Progenitor cell of endocrine pancreas (in vitro differentiated cells): ENCODE measurements around the gene TM9SF4. TPM values are rescaled to one million over a fixed set of nuclear protein-coding genes. Genes with fewer than 3 reads are reported as not detected.

Source experiments
- DNase-seq: peaks from one replicate; pipeline ENCODE4 v3.0.0; 2021; ENCODE audit warnings: low spot score; ENCODE audit not compliant: unreplicated experiment
- H3K27ac Mint-ChIP-seq: 2 replicates; pipeline ENCODE4 v1.8.0; 2021; ENCODE audit warnings: mild to moderate bottlenecking, moderate library complexity, mixed read lengths
- H3K27me3 Mint-ChIP-seq: 2 replicates; pipeline ENCODE4 v1.8.0; 2021; ENCODE audit warnings: mixed read lengths
- H3K36me3 Mint-ChIP-seq: 2 replicates; pipeline ENCODE4 v1.8.0; 2022; ENCODE audit warnings: mixed read lengths; ENCODE audit not compliant: insufficient read depth
- H3K4me1 Mint-ChIP-seq: 2 replicates; pipeline ENCODE4 v1.8.0; 2021; ENCODE audit warnings: low read depth, mixed read lengths
- H3K4me3 Mint-ChIP-seq: 2 replicates; pipeline ENCODE4 v1.8.0; 2021; ENCODE audit warnings: low read depth, mild to moderate bottlenecking, moderate library complexity, mixed read lengths
- H3K9me3 Mint-ChIP-seq: 2 replicates; pipeline ENCODE4 v1.8.0; 2021; ENCODE audit warnings: low read depth, mixed read lengths
- total RNA-seq: library from RNA; stranded (reverse); gene quantifications from 2 replicates; pipeline ENCODE4 v1.2.1, GENCODE V29; 2021
- TF ChIP-seq, protein P1 (sequence below): fragments of 200-600 bp; sonication (generic); IDR thresholded peaks from one replicate; pipeline ENCODE4 v1.5.0; 2021; ENCODE audit warnings: antibody characterized with exemption, mild to moderate bottlenecking; ENCODE audit not compliant: unreplicated experiment

TM9SF4 gene
- total RNA-seq, 1 donor from 2014 or later: 92.9 TPM

DNA sequence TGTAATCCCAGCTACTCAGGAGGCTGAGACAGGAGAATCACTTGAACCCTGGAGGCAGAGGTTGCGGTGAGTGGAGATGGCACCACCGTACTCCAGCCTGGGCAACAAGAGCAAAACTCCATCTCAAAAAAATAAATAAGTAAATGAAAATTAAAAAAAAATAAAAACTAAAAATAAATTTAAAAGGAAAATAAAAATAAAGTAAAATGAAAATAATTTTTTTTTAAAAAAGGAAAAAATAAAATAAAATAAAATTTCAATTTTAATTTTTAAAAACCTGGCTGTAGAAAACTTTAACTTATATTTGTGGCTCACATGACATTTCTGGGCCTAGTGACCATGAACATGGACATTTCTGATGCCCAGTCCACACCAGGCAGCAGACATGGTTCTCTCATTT is 41.3 kb upstream of the TM9SF4 start:
- no peak overlapping the region for H3K27ac Mint-ChIP-seq
- H3K27me3 Mint-ChIP-seq: peaks cover 24% of the 10 kb centered on the region
- TF ChIP-seq, protein P1, sequence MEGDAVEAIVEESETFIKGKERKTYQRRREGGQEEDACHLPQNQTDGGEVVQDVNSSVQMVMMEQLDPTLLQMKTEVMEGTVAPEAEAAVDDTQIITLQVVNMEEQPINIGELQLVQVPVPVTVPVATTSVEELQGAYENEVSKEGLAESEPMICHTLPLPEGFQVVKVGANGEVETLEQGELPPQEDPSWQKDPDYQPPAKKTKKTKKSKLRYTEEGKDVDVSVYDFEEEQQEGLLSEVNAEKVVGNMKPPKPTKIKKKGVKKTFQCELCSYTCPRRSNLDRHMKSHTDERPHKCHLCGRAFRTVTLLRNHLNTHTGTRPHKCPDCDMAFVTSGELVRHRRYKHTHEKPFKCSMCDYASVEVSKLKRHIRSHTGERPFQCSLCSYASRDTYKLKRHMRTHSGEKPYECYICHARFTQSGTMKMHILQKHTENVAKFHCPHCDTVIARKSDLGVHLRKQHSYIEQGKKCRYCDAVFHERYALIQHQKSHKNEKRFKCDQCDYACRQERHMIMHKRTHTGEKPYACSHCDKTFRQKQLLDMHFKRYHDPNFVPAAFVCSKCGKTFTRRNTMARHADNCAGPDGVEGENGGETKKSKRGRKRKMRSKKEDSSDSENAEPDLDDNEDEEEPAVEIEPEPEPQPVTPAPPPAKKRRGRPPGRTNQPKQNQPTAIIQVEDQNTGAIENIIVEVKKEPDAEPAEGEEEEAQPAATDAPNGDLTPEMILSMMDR: no peak

DNA sequence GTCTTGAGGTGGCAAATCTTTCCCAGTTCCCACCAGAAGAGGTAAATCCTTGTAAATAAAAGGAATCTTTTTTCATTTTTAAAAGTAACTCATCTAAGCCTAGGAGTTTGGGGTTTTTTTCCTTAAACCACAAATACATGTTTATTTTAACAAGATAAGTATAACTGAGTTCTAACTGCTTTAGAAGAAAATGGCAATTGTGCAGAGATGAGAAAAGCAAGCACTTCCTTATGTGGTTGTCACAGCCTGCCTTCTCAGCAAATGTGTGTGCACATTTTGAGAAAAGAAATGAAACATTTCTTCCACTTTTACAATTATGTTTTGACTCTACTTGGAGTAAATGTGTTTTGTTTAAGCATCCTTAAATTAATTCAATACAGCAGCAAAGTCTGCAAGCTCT is 39.8 kb upstream of the TM9SF4 start:
- Mint-ChIP-seq H3K36me3 (no peaks in the 10 kb centered on the region), H3K9me3 (no peaks in the 10 kb centered on the region), H3K27me3 (peaks cover 32% of the 10 kb centered on the region), H3K27ac (no peak overlapping the region), H3K4me1 (no peaks in the 10 kb centered on the region), H3K4me3 (no peak overlapping the region)
- TF ChIP-seq, protein P1: no peak
- no peak for DNase-seq

More for the DNA sequence above, 41.3 kb upstream of the TM9SF4 start:
- no peak for DNase-seq
- no peaks in the 10 kb centered on the region for H3K36me3 Mint-ChIP-seq
- no peak overlapping the region for H3K4me3 Mint-ChIP-seq
- H3K9me3 Mint-ChIP-seq: no peaks in the 10 kb centered on the region
- H3K4me1 Mint-ChIP-seq: no peaks in the 10 kb centered on the region

DNA sequence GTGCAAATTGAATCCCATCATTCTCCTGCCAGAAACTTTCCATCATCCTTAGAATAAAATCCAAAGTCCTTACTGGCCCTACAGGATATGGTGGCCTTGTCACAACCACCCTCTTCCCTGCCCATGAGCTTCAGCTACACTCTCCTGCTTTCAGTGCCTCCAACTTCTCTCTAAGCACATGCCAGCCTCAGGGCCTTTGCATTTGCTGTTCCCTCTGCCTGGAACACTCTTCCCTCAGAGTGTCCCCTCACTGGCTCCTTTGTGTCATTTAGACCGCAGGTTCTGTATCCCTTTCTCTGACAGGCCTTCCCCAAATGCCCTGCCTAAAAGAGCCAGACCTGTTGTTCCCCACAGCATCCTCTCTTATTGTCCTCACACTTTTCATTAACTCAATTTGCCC is 39.2 kb upstream of the TM9SF4 start:
- peaks cover 37% of the 10 kb centered on the region for H3K27me3 Mint-ChIP-seq
- no peak for DNase-seq
- no peak overlapping the region for H3K4me3 Mint-ChIP-seq
- H3K27ac Mint-ChIP-seq: no peak overlapping the region
- H3K9me3 Mint-ChIP-seq: no peaks in the 10 kb centered on the region
- TF ChIP-seq, protein P1: no peak
- H3K36me3 Mint-ChIP-seq: no peaks in the 10 kb centered on the region
- H3K4me1 Mint-ChIP-seq: no peaks in the 10 kb centered on the region

DNA sequence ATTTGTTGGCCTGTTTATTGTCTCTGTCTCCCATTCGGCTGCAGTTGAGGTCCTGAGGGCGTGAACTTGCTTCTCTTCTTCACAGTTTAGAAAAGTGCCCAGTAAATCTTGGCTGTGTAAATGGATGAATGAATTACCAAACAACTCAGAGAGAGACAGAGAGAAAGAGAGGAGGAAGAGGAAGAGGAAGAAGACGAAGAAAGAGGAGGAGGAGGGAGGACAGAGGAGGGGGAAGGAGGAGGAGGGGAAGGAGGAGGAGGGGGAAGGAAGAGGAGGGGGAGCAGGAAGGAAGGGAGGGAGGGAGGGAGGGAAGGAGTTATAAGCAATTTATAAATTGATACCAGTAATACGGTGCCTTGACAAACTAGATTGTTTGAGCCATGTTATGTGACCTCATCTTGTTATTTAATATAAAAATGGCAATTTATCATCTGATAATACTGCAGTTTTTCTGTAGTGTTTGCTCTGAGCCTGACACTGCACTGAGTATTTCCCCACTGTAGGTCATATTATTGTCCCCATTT is 38.8 kb upstream of the TM9SF4 start:
- H3K4me3 Mint-ChIP-seq: no peak overlapping the region

DNA sequence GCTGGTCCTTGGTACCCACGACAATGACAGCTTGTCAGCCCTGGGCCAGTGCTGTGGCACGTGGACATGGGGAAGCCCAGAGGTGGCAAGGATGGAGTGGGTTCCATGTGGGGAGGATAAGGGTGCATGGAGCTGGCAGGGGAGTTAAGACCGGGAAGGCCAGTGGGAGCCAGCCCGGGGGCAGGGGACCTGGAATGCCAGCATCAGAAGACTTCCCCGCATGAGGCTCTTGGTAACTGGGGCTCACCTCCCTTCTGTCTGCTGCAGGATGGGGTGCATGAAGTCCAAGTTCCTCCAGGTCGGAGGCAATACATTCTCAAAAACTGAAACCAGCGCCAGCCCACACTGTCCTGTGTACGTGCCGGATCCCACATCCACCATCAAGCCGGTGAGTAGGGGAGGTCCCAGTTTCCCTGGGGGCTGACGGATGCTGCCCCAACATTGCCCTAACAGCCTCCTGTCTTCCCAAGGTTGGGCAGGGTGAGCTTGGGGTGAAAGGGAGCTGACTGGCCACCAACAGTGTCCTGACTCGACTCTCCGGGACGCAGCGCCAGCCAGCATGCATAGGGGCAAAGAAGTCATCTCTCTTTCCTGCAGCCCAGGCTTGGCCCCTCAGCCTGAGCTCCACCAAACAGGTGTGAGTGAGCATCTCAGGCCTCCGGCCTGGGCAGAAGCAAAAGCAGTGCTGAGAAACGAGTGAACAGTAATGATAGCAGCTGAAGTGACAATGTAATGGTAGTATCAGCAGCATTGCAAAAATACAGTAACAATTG is 37.9 kb upstream of the TM9SF4 start:
- no peaks in the 10 kb centered on the region for H3K4me1 Mint-ChIP-seq
- no peaks in the 10 kb centered on the region for H3K36me3 Mint-ChIP-seq
- no peak overlapping the region for H3K4me3 Mint-ChIP-seq
- TF ChIP-seq, protein P1: no peak
- no peaks in the 10 kb centered on the region for H3K9me3 Mint-ChIP-seq
- peaks cover 48% of the 10 kb centered on the region for H3K27me3 Mint-ChIP-seq
- H3K27ac Mint-ChIP-seq: peak overlapping the region; percentile 8
- DNase-seq: no peak

More for the DNA sequence above, 38.8 kb upstream of the TM9SF4 start:
- Mint-ChIP-seq H3K27ac (no peak overlapping the region), H3K4me1 (no peaks in the 10 kb centered on the region), H3K9me3 (no peaks in the 10 kb centered on the region), H3K36me3 (no peaks in the 10 kb centered on the region), H3K27me3 (peaks cover 42% of the 10 kb centered on the region)
- TF ChIP-seq, protein P1: no peak
- DNase-seq: no peak
